Suppressor macrophage treated with lipopolysaccharide for 4 hours (primary cell): ENCODE data around the gene B3GAT3.
"Not testable (repeated sequence)": the region's sequence is repeated elsewhere in the genome, so short reads cannot be mapped to it uniquely, and the experiment has no call there.

Experiments
- DNase-seq: peaks from one replicate; pipeline ENCODE4 v3.0.0-alpha.2; 2020

The B3GAT3 gene

DNA sequence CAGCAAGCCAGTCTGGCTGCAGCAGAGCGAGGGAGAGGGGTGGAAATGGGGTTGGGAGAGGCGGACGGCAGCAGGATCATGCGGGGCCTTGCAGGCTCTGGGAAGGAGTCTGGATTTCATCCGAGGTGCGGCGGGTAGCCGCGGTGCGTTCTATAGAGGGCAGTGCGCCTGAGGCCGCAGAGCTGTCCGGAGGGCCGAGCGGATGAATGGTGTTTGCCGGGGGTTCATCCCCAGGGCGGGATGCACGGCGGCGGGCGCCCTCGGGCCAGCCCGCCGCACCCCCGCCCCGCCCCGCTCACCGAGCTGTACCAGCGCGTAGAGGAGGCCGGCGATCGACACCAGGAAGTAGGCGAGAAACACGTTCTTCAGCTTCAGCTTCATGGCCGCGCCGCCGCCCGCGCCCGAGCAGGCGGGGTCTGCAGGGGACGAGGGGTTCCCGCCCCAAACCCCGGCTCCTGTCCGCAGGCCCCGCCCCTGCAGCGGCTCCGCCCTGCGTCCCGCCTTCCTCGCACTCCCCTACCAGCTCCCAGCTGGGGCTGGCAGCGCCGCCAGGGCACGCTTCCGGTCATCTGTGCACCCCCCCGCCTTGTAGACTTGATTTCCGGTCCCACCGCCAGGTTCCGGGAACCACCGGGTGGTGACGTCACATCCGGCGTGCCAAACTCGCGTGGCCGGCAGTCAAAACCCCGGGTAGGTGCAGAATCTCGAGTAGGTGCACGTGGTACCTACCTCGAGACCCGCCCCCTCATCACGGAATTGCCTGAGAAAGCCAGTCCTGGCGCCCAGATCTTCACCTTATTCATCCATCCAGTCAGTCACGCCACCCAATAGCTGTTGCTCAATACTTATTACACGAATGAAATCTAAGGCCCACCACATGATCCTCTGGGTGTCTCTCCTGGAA lies at the start of gene B3GAT3:
B3GAT3 (minus strand) TSS at position 420 of the 904 bp plus-strand sequence; CDS start at position 381, 39 bp downstream.
- peak; percentile 99 for DNase-seq

DNA sequence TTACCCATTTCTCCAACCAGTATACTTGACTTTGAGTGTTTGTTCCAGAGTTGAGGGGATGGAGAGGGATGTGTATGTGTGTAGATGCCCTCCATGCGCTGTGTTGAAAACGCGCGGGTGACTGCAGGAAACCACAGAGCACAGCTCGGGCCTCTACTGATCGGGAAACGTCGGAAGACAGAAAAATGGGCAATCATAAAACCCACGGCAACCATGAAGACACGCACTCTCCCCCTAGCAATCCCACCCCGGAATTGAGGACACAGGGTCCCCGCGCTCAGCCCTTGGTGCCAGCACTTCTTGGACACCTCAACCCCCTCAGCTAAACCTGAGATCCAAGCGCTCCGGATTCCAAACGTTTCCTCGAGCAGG lies 49.4 kb upstream of the B3GAT3 start:
- DNase-seq, result no peak

DNA sequence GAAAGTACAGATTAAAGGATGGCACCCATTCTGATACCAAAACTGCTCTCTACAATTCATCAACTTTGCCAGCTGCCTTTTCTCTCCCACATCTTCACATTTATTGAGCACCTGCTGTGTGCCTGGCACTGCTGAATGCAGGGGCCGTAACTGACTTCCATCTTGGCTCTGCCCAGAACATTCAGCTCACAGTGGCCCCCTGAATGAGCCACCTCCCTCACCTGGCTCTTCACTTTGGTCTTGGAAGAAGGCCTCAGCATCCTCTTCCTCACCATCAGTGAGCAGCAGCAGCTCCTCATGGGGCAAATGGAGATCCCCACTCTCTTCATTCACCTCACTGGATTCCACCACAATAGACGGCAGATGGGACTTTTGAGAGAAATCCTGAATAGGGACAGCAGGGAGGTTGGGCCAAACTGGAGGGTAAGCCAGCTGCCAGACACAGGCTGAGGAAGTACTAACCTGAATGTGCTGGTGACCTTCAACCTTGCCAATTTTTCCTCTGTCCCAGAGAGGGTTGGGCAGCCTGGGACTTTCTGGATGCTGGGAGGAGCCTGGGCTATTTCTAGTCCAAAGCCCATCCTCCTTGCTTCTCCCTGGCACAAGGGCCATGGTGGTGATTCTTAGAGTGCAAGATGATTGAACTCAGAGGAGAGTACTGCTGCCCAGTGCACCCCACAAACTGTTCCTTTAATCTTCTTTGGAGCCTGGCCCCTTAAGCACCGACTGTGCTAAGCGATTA lies 47.8 kb upstream of the B3GAT3 start:
- DNase-seq, result no peak

DNA sequence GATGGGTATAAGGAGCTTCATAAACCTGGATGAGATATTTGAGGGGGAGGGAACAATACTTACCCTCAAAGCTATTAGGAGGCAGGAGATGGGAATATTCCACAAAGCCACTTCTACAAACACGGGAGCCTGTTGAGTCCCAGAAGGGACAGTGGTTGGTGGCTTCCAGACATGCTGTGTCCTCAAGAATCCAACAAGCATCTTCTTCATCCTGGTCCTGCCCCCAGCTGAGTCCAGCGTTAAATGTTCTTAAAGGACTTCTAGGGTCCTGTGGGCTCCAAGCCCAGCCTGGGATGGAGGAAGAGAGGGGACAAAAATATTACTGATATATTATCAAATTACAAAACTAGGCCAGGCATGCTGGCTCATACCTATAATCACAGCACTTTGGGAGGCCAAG lies 45.7 kb upstream of the B3GAT3 start:
- DNase-seq, result no peak

DNA sequence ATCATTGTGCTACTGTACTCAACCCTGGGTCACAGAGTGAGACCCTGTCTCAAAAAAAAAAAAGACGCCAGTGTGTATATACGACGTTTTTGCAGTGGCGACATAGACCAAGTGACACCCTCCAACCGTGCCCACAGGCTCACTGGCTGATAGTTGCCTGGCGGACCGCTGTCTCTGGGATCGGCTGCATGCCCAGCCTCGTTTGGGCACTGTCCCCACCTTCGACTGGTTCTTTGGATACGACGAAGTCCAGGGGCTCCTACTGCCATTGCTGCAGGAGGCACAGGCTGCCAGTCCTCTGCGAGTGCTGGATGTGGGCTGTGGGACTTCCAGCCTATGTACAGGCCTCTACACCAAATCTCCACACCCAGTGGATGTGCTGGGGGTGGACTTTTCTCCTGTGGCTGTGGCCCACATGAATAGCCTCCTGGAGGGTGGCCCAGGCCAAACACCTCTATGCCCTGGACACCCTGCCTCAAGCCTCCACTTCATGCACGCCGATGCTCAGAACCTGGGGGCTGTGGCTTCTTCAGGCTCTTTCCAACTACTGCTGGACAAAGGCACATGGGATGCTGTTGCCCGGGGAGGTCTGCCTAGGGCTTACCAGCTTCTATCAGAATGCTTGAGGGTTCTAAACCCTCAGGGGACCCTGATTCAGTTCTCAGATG lies 44.6 kb upstream of the B3GAT3 start:
- no peak for DNase-seq

DNA sequence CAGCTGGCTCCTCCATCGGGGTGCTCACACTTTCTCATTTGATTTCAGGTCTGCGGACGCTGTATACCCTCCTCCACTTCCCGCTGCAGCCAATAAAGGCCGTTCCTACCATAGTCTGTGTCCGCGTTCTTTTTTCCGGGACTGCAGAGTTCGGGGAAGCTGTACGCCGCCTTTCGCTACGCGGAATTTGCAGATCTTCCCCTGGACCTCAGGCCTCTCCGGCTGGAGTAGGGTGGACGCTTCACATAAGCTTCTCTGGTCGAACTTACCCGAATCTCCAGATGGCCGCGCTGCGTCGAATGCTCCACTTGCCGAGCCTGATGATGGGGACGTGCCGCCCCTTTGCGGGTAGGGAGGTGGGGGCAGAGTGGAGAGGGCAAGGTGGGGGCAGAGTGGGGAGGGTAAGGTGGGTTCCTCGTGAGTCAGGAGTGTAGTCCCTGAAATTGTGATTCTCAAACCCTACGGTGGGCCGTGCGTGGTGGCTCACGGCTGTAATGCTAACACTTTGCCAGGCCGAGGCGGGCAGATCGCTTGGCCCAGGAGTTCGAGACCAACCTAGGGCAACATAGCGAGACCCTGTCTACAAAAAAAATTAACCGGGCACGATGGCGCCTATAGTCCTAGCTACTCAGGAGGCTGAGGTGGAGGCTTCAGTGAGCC lies 43.9 kb upstream of the B3GAT3 start:
- peak; percentile 60 for DNase-seq

DNA sequence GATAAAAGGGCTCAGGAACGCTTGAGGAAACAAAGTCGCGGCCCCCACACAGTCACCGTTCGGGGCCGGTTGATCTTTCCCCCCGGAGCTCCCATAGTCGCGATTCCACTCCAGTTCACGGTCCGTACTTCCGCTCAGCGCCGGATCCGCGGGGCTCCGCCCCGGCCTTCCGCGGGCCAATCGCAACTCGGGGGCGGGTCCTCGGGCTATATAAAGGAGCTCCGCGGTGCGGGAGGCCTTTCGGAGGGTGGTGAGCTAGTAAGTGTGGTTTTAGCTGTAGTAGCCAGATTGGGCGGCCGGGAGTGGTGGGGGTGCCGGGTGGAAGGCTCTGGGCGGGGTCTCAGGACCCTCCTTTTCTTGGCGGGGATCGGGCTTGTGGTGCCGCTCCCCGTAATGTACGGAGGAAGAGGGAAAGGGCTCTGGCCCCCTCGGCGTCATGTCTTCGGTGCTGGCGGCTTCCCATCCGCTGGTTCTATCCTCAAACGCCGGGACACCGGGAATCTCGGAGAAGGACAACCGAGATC lies 43.4 kb upstream of the B3GAT3 start, which contains the start of the genes C11orf98 and CSKMT:
C11orf98 (minus strand) TSS at position 136 of the 524 bp plus-strand sequence; CDS start at position 95, 41 bp downstream.
CSKMT (plus strand) TSS at position 238 of the 524 bp plus-strand sequence. CDS start 568 bp downstream, outside the sequence.
- peak; percentile 97 for DNase-seq

DNA sequence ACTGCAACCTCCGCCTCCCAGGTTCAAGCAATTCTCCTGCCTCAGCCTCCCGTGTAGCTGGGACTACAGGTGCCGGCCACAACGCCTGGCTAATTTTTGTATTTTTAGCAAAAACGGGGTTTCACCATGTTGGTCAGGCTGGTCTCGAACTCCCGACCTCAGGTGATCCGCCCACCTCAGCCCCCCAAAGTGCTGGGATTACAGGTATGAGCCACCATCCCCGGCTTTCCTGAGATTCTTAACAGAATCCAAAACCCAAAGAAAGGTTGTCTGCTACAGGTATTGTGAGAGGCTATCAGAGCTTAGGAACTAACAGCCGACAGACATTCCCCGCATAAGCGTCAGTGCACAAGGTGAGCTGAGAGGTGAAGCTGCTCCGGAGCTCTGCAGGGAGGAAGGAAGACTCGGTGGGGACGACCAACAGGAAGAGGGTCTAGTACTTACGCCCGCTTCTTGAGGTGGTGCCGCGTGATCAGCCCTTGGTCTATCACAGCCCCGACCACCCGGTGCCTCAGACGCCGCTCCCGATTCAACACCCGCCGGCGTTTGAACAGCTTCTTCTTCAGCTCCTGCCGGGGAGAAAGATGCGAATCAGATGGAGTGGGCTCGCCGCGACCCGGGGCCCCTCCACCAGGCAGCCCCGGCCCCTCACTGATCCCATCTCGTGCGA lies 42.8 kb upstream of the B3GAT3 start:
- no peak for DNase-seq

DNA sequence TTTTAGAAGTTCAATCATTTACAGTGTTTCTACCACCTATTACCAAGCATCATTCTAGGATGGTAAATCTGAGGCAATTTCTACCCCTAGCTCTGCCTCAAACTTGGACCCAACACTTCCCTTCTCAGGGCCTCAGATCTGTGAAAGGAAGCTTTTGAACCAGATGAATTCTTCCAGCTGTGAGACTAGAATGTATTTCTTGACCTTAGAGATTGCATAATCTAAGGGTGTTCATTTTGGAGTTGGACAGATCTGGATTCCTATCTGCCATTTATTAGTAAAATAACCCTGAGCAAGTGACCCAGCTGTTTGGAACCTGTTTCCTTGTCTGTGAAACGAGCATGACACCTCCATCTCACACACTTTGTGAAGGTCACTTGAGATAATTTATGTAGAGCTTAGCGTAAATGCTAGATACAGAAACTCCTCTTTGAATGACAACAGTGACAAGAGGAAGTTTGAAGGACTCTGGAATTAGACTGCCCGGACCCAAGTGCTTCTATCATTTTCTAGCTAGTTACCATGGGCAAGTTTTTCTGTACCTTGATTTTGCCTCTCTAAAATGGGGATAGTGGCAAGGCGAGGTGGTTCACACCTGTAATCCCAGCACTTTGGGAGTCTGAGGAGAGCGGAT lies 35.1 kb upstream of the B3GAT3 start:
- DNase-seq, result no peak

DNA sequence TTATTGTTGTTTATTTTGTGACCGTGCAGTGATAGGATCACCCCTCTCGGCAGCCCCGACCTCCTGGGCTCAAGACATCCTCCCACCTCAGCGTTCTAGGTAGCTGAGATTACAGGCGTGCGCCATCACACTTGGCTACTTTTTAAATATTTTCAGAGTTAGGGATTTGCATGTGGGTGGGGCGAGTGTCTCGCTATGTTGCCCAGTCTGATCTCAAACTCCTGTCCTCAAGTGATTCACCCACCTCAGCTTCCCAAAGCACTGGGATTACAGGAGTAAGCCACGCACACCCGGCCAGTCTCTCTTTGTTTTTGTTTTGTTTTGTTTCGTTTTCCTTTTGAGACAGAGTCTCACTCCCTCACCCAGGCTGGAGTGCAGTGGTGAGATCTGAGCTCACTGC lies 32.5 kb upstream of the B3GAT3 start:
- DNase-seq, result peak; percentile 14

DNA sequence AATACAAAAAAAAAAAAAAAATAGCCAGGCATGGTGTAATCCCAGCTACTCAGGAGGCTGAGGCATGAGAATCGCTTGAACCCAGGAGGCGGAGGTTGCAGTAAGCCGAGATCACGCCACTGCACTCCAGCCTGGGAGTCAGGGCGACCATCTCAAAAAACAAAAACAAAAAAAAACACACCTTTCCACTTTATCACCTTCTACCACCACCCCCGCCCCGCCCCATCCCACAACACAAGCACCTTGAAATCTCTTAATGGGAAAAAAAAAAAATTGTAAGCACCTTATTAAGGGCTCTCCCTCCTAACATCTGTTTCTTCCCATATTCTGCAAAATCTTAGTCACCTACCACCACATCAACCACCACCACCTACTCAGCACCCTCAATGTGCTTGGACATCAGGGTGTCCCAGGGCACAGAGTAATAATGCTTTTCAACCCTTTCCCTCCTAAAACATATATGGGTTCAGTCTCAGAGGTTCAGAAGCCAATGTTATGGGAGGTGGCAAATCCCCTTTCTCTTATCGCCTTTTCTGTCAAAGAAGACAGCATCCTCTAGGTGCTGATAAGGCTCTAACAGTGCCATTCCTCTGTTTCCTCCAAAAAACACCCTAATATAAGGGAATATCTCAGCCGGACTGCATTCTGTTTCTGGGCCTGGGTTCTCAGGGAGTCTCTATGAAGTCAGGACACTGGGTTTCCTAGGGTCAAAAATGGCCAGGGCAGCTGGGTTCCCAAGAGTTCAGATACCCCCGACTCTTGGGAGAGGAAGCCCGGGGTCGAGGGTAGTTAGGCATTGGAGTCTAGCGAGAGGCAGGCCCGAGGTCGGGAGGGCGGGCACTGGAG lies 30.6 kb upstream of the B3GAT3 start:
- DNase-seq, result peak; percentile 16

DNA sequence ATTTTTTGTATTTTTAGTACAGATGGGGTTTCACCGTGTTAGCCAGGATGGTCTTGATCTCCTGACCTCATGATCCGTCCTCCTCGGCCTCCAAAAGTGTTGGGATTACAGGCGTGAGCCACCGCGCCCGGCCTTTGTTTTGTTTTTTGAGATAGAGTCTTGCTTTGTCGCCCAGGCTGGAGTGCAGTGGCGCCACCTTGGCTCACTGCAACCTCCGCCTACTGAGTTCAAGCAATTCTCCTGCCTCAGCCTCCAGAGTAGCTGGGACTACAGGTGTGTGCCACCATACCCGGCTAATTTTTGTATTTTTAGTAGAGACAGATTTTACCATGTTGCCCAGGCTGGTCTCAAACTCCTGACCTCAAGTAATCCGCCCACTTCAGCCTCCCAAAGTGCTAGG lies 28.5 kb upstream of the B3GAT3 start:
- DNase-seq, result not testable (repeated sequence)

DNA sequence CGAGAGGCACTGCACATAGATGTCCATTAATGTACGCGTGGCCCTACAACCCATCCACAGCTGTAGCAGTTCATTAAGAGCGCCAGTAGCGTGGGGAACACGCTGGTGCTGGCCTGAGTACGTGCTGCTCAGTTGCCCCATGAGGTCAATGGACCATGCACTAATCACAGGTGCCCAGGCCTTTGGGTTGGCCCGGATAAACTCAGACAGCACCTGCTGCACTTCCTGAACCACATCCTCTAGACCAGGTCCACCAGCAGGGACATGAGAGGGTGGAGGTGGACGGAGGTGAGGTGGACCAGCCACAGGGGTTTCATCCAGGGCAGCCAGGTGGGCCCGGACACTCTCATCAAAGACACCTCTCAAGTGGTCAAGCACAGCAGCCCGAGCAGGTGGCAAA lies 27.7 kb upstream of the B3GAT3 start:
- DNase-seq, result no peak

DNA sequence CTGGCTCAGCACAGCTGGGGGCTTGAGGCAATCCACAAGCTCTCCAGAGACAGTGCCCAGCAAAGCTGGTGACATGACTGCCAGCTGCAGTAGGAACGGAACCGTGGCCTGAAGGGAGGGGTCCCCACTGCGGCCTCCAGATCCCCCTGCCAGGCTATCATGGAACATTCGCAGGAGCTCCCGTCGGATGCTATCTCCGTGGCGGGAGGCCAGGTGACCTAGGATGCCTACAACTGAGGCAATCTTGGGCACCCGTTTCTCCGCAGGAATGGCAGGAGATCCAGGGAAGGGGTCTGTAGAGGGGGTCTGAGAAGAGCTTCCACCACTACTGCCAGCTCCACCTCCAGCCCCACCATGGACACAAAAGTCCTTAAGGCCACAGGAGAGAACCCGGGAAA lies 27.2 kb upstream of the B3GAT3 start:
- DNase-seq, result no peak

DNA sequence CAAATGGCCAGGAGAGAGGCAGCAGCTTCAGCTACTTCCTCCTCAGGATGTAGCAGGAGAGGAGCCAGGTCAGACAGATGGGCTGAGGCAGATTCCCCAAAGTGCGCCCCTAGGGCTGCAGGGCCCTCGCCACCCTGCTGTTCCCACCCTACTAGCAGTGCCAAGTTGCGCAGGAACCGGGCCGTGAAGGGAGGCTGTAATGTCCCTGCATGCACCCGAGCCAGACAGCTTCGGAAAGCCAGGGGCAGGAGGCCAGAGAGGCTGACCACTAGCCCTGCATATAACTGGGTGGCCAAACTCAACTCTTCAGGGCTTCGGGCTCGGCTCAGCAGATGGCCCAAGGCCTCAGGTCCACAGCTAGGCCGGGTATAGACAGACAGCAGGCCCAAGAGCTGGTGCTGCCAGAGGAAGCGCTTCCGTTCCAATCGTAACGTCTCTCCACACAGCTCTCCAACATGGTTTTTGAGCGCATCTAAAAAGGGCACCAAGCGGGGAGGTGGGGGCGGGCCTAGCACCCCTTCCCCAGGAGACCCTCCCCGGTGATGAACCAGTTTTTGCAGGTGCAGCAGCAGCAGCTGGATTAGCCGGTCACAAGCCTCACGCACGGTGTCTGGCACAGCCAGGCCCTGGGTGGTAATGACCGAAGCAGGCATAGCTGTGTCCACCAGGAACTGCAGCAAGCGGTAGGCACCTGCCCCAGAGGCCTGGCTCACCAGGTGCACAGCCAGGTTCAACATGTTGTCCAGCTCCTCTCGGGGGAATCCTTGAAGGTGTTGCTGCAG lies 26.6 kb upstream of the B3GAT3 start:
- no peak for DNase-seq

DNA sequence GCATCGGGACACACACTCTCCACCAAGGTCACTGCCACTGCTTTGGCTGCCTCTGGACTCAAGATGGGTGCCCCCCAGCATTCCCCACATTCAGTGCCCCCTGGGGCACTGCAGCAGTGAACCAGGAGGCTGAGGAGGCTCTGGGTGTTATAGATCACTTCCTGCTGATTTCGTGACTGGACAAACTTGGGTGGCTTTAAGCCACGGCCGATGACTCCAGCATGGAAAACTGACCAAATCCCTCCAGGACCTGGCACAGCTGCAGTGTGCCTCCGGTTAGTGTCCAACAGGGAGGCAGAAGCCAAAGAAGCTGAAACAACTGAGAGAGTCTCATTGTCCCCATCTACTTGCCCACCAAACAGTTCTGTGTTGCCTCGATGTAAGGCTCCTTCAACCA lies 25.8 kb upstream of the B3GAT3 start:
- DNase-seq, result no peak

DNA sequence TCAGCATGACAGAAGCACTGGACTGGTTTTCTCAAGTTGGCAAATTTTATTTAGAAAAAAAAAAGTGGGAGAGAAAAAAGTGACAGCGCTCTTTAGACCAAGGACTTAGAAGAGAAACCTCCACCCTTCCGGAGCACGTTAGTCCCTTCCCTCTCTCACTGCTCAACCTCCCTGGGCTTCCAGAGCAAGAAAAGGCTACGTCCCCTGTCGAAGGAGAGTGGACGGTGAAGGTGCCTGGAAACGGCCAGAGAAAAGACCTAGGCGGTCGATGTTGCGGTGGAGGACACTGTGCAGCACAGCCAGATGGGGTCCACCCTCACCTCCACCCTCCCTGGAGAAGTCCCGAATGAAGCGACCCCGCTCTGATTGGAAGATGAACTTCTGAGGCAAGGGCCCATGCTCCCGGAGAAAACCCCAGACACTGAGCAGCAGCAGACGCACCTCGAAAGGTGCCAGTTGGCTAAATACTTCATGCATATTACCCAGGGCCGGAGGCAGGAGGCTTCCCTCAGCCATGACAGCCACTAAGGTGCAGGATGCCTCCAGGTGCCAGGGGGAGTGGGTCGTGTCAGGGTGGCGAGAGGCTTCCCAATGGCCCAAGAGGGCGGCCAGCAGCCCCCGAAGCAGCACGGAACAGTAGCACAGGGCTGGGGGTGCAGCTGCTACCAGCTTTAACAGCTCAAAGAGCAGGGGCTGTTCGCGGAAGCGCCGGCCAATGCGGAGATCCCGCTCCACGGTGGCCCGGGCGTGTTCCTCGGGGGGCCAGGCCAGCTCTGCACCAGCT lies 25.2 kb upstream of the B3GAT3 start:
- no peak for DNase-seq

DNA sequence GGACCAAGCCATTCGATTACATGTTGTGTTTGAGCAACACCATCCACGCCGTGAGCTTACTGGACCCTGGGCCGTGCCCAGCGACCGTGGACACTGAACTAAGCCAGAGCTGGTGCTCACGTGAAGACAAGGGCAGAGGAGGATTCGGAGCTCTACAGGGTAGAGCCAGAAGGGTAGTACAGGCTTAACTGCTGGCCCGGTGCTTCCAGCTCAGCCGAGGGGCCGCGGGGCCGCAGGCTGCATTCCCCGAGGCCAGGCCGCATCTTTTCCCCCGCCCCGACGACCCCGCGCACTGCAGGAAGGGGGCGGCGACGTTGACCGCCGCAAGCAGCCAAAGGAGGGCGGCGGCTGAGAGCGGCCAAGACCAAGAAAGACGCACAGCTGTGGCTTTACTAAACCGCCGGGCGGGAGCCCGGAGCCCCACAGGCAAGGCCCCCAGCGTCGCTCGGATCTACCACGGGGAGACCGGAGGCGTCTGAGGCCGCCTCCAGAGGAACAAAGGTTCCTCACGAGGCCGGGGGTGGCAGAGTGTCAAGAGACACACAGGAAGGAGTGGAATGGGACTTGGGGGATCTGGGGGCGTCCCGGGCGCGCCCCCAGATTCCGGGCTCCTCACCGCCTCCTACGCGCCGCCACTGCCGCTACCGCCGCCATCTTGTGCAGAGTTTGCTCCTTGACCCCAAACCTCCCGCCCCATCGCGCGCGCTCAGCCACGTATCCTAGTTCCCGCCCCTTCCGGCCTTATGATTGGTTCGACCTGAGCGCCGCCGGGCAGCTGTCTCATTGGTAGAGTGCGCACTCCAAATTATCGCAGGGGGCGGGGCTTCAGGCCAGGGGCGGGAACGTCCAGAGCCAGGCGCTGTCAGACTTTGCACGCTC lies 24.4 kb upstream of the B3GAT3 start, which contains the start of gene GANAB:
GANAB (minus strand) TSS at position 668 of the 879 bp plus-strand sequence; CDS start at position 654, 14 bp downstream.
- peak; percentile 99 for DNase-seq
